Stimulated activated CD8-positive, alpha-beta memory T cell treated with anti-CD3 and anti-CD28 coated beads, Interleukin-4, amount 100 ng/mL, for 24 hours (primary cell): Measurements from ENCODE around the gene ZNF490.

Source experiments
- DNase-seq: peaks from one replicate; pipeline ENCODE4 v3.0.0-alpha.2; 2020; ENCODE audit warnings: low read depth

ZNF490 gene

GRCh38 chr19:12543855-12544254 is 66.8 kb downstream of the ZNF490 start:
- DNase-seq = no peak
